Measurements from ENCODE around the gene VPS18.

VPS18 gene

DNA sequence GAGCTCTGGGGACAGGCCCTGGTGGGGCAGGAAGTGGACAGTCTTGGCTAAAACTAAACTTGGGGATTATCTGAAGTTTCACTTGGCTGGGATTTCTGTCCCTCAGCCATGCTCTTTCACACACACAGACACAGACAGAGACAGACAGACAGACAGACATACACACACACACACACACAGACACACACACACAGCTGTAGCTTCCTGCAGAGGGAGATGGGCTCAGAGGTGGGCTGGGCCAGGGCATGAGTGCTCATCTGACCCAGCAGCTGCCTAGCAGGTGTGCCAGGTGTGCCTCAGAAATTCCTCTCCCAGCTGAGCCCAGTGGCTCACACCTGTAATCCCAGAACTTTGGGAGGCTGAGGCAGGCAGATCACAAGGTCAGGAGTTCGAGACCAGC, 23.5 kb upstream of the VPS18 start:
- DNase-seq: no peak

DNA sequence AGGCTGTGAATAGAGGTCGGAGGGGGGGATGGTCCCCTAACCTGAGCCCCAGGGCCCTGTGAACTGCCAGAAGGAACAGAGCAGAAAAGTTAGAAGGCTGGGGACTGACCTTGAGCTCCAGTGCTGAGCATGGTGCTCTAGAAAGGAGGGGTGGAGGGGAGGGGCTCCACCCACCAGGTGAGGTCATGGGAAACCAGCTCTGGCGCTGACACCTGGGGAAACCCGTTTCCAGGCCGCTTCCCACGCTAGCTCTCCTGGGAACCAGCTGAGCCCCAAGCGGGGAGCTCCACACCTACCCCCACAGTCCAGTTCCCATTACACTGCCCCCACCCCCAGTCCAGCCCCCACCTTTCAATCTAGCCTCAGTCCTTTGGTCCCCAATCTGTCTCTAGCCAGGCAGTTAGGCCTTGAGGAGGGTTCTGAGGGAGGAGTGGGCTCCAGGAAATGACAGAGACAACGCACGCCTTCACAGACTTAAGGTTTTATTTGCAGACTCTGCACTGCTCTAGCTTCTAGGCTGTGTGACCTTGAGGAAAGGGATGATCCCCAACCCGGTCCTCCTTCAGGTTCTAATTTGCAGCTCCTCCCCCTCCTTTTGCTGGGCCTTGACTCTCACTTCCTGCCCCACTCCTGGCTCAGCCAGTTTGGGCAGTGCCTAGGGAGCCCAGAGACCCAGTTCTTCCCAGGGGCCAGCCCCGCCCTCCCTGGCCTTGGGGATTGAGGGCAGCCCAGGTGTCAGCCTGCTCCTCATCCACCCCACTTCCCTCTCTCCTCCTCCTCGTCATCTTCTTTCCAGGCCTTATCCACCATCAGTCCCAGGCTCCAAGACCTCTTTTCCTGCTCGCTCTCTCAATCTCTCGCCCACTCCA, 22.3 kb upstream of the VPS18 start:
- peak; percentile 41 for DNase-seq

DNA sequence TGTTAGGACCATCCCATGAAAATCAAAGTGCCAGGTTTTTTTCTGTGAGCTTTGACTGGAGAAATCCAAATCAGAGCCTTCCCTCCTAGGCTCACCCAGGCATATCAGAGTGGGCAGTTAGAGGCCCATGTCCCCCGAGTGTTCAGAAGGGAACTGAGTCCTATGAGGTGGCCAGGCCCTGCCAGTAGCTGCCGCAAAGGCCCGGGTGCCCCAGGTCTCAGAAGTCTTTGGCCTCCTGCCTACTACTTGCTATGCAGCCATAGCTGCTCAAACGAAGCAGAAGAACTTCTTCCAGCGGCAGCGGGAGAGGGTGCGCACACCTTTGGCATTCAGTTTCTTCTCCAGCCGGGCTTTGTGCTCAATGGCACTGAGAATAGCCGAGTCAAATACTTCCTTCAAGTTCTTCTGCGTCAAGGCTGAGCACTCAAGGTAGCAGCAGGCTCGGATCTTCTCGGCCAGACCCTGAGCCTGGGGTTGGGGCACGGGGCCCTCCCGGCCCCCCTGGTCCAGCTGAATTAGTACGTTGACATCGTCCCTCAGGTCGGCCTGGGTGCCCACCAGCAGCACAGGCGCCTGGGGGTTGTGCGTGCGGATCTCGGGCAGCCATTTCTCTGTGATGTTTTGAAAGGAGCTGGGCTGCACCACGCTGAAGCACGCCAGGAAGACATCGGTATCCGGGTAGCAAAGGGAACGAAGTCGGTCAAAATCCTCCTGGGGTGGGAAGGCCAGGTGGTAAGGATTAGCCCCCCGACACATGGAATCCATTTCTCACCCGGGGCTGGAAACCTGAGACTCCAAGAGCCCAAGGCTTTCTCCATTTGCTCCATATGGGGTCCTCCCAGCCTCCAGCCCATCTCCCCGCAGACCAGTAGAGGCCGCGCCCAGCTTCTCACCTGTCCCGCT, 21.2 kb upstream of the VPS18 start:
- DNase-seq: no peak

DNA sequence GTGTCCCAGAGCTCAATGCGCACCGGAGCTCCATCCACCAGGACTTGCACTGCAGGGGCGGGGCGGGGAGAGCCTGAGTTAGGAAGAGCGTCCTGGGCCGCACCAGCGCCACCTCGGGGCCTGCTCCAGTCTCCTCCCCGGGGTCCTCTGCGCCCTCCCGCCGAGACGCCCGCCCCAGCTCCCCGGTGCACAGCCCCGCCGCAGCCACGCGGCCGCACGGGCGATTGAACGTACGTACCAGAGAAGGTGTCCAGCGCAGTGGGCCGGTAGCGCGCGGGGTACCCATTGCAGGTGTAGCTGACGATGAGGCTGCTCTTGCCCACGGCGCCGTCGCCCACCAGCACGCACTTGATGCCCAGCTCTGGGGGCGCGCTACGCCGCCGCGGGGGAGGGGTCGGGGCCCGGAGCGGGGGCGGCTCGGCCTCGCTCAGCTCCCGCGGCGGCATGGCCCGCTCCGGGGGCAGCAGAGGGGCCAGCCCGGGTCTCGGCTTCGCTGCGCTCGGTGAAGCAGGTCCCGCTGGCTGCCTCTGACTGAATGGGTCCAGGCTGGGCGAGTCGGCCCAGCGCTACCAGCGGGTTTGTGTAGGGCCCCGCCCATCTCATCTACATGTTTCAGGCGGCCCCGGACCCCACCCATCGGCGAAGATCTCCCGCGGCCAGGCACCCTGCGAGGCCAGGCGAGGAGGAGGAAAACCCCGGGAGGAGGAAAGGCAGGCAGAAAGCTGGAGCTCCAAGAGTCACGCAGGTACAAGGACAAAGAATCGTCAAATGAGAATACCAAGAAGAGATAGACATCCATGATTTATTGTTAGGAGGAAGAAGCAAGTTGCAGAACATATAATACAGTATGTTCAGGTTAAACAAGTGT, 20.3 kb upstream of the VPS18 start, which contains the start of gene RHOV:
TSS of gene RHOV (minus strand) at position 541 of the 868 bp plus-strand sequence. CDS start at position 446, 95 bp downstream.
- peak; percentile 66 for DNase-seq

DNA sequence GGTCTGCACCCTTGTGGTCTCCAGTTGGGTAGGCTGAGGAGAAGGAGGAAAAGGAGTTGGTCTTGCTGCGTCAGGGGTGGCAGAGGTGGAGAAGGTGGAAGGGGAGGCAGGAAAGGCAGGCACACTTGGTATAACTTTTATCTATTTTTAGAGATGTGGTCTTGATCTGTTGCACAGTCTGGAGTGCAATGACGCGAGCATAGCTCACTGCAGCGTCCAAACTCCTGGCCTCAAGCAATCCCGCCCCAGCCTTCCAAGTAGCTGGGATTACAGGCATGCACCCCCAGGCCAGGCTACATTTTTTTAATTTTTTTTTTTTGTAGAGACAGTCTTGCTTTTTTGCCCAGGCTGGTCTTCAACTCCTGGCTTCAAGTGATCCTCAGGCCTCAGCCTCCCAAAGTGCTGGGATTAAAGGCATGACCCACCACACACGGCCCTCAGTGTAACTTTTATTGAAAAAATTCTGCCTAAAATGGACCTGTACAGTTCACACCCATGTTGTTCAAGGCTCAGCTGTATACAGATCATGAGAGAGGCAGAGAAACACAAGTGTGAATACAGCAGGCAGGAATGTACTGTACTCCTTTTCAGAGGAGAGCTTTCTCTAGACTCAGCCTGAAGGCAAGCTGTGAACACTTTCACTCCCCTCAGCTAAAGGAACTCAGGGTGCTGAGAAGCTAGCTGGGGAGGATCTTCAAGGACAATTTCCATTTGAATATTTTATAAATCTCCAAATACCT, 18.1 kb upstream of the VPS18 start:
- no peak for DNase-seq

DNA sequence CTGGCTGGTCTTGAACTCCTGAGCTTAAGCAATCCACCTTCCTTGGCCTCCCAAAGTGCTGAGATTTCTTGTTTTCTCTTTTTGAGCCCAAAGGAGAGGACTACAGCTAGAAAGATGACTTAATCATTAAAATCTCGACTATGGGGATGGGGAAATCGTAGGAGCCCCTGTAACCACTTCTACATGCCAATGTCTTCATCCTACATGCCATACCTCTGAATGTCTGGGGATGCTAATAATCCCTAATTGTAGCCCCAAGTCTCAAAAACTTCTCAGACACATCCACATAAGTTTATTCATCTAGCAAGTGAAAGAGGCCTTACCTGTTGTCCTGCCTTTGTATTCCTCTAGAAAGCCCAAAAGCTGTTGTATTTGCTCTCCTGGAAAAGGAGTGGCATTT, 16.6 kb upstream of the VPS18 start:
- DNase-seq: no peak

DNA sequence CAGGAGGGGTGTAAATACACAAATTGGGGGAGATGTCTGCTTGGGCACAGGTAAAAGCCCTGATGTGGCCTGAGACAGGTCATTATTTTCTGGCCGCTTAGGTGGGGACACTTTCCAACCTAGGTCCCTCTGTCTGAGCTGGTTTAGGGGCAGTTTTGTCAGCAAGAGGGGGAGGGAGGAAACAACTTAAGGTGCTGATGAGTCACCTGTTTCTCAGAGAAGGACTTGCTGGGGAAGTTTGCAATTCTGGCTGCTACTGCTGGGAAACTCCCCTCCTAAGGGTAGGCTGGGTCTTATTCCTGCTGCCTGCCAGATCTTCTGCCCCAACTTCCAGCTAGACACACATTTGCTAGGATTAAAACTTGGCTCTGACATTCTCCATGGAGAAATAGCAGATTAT, 15.5 kb upstream of the VPS18 start:
- no peak for DNase-seq

DNA sequence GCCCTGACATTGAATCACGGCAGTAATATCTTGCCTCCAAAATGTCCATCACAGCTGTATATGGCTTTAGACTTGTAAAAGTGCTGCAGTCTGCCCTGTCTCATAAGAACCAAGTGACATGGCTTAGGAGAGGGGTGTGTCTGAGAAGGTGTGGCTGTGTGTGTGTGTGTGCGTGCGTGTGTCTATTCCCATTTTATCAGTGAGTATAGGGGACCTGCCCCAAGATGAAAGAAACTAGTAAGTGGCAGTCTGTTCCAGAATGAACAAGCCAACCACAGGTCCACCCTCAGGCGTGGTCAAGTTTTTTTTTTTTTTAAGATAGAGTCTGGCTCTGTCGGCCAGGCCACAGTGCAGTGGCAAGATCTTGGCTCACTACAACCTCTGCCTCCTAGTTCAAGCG, 14.6 kb upstream of the VPS18 start:
- no peak for DNase-seq

DNA sequence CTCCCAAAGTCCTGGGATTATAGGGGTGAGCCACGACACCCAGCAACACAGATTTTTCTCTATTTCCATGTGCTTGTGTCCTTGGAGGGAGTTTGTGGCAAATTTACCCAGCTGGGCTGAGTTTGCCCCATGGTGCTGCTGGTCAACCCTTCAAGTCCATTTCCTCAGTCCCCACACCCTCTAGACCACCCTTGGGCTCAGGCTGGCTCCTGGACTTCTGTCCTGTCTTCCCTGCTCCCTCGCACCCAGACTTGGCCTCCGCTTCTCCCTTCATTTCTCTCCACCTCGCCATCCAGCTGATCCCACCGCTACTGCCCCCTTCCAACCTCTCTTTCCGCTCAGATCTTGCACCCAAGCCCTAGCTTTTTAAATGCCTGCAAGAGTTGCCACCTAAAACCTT, 12.9 kb upstream of the VPS18 start:
- DNase-seq: no peak

DNA sequence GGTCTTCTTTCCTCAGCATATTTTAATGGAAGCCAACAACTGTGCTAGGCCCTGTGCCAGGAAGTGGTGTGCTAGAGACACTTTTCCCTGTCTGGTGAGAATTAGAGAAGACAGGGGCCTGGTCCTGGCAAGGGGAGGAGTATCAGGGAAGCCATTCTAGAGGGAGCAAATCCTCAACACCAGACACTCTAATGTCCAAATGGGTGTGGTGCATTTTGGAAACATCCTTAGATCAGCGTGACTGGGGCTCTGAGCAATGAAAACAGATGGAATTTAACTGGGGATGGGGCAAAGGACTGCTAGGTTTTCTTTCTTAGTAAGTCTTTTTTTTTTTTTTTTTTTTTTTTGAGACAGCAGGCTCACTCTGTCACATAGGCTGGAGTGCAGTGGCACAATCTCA, 7.7 kb upstream of the VPS18 start:
- no peak for DNase-seq

DNA sequence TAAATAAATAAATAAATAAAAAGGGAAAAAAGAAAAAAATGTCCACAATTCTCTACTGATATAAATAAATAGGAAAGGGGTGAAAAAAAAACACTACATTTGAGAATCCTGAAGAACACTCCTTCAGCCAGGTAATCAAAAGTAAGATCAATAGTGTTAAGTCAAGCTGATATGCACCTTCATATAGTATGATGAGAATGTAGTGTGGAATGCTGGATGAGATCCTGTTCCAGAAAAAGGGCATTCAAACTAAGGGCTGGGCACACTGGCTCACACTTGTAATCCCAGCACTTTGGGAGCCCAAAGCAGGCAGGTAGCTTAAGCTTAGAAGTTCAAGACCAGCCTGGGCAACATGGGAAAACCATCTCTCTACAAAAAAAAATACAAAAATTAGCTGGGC, 5.1 kb upstream of the VPS18 start:
- DNase-seq: no peak

DNA sequence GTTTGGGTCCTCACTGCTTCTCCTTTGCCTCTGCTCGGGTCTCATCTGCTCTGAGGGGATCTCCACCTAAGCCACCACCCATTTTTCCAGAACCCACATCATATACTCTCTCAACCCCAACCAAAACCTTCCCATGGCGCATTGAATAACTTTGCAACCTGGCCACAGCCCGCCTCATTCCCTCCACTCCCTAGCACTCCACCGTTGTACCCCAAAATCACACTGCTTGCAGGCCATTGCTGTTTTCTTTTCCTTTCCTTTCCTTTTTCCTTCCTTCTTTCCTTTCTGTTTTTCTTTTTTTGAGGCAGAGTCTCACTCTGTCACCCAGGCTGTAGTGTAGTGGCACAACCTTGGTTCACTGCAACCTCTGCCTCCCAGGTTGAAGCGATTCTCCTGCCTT, 3.1 kb upstream of the VPS18 start:
- no peak for DNase-seq

DNA sequence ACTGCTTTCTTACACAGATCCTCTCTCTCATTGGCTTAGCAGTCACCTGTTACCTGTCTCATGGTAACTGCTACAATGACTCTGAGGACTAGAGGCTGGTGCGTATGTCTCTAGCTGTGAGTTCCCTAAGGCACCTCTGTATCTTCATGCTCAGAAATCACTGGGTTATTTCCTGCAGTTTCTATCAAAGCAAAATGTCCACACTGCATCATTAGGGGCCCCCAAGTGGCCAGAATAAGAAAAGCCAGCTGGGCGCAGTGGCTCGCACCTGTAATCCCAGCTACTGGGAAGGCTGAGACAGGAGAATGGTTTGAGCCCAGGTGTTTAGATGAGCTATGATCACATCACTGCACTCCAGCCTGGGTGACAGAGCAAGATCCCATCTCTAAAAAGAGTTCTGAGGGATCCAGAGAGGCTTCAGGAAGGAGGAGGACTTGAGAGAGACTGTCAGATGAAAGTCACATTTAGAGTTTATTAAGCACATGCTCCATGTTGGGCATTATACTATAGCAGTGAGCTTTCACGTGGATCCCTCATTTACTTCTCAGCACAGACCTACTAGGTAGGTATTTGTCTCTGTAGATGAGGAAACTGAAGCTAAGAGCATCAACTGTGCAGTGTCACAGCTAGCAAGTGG, 2.3 kb upstream of the VPS18 start:
- peak; percentile 56 for DNase-seq

DNA sequence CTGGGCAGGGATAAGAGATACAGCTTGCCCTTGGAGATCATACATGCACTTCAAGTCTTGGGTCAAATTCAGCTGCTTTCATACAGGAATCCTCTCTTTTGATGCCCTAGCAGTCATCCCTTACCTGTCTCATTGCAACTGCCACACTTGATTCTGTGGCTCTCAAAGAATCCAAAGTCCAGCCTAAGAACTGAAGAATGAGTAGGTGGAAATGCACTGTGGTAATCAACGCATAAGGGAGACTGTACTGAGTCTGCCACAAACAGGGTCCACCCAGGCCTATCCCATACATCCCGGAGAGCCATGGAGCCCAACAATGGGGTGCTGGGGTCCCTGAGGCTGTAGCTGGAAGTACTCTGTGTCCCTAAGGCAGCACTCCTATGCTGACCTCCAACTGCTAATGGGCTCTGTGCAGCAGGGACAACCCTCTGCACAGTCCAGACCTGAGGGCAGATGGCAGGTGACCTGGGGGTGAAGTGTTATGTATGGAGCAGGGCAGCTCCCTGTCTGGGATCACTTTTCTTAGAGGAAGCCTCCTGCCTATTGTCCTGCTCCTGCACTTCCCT, 1.7 kb upstream of the VPS18 start:
- DNase-seq: no peak

DNA sequence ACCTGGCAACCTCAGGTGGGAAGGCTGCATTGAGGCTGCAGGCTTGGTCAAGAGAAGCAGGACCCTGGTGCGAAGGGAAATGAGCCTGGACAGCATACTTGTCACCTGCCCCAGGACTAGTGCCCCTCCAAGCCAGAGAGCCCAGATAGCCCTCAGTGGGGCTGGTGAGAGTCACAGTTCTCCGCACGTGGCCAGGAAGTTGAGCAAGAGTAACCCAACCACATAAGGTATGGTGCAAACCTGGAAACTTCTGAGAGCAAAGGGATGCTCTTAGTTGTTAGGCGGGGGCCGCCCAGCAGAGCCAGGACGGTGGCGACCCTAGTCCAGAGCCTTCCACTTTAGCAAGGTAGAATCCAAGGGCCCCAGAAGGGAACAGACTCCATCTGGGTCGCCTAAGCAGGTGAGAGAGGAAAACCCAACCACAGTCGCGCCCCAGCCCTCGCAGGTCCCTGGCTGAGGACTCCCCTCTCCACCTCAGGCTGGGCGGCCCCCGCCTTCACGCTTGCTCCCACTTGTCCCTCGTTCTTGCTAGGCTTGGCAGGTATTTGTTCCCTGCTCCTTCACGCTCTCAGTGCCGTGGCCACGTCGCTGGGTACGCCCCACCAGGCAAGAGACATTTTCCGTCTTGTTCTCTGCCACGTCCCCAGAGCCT, 1.1 kb upstream of the VPS18 start:
- DNase-seq: no peak

DNA sequence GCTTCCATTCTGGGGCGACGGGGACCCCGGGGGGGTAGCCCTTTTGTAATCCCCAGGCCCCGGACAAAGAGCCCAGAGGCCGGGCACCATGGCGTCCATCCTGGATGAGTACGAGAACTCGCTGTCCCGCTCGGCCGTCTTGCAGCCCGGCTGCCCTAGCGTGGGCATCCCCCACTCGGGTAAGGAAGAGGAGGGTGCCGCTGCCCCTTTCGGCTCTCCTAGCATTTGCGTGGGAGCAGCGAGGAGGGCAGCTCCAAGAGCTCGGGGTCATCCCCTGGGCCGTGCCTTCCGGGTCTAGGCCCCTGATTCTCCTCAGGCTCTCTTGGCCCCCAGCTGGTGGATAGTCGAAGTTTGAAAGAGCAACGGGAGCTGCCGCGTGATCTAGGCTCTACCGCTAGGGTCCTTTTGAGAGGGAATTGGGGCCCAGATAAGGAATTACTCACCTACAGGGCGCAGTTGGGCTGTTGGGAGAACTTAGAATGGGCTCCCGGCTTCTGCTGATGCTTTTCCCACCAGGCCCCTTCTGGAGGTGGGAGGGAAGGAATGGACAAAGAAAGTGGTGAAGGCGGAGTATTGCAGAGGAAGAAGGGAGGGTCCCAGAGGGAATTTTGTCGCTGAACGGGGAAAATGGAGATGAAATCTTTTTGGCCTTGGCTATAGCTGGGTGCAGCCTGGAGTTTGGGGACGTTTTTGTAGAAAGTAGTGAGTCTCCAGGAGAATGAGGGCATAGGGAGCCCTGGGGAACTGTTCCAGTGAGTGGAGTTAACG, 615 bp downstream of the VPS18 start:
- peak; percentile 39 for DNase-seq

DNA sequence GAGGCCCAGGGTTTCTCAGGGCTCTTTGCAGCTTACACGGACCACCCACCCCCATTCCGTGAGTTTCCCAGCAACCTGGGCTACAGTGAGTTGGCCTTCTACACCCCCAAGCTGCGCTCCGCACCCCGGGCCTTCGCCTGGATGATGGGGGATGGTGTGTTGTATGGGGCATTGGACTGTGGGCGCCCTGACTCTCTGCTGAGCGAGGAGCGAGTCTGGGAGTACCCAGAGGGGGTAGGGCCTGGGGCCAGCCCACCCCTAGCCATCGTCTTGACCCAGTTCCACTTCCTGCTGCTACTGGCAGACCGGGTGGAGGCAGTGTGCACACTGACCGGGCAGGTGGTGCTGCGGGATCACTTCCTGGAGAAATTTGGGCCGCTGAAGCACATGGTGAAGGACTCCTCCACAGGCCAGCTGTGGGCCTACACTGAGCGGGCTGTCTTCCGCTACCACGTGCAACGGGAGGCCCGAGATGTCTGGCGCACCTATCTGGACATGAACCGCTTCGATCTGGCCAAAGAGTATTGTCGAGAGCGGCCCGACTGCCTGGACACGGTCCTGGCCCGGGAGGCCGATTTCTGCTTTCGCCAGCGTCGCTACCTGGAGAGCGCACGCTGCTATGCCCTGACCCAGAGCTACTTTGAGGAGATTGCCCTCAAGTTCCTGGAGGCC, 5.4 kb downstream of the VPS18 start:
- DNase-seq: no peak

DNA sequence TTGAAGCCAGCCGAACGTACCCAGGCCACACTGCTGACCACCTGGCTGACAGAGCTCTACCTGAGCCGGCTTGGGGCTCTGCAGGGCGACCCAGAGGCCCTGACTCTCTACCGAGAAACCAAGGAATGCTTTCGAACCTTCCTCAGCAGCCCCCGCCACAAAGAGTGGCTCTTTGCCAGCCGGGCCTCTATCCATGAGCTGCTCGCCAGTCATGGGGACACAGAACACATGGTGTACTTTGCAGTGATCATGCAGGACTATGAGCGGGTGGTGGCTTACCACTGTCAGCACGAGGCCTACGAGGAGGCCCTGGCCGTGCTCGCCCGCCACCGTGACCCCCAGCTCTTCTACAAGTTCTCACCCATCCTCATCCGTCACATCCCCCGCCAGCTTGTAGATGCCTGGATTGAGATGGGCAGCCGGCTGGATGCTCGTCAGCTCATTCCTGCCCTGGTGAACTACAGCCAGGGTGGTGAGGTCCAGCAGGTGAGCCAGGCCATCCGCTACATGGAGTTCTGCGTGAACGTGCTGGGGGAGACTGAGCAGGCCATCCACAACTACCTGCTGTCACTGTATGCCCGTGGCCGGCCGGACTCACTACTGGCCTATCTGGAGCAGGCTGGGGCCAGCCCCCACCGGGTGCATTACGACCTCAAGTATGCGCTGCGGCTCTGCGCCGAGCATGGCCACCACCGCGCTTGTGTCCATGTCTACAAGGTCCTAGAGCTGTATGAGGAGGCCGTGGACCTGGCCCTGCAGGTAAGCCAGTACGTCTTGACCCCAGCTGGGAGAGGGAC, 6.2 kb downstream of the VPS18 start:
- DNase-seq: no peak

DNA sequence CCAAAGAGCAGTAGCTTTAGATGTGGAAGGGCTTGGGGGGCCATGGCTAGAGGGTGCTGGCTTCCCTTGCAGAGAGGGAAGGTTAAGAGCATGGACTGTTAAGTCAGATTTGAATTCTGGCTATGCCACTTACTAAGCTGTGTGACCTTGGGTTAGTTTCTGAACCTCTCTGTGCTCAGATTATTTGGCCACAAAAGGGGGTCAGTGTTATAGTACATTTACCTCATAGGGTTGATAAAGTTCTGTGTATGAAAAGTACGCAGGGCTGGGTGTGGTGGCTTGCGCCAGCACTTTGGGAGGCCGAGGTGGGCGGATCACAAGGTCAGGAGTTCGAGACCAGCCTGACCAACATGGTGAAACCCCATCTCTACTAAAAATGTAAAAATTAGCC, 6.8 kb downstream of the VPS18 start:
- DNase-seq: no peak
